ENCODE data around the gene COL13A1. TPM values are rescaled to one million over a fixed set of nuclear protein-coding genes. Genes with fewer than 3 reads are reported as not detected.

The COL13A1 gene
- total and polyA plus RNA-seq, 5 donors from 2014 or later, result not detected

DNA sequence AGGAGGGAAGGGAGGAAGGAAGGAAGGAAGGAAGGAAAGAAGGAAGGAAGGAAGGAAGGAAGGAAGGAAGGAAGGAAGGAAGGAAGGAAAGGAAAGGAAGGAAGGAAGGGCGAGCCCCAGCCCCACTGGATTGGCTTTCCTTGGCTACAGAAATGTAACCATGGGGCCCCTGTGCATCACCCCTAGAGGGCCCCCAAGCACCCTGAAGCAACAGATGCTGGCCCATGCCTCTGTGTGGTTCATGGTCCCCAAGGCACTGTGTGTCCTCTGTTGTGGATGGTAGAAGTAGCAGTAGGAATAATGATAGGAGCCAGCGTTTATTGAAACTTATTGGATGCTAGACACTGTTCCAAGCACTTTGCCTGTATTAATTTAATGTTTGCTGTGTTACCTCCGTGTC, 134.4 kb downstream of the COL13A1 start:
- Mint-ChIP-seq H3K4me3 (no peak overlapping the region), H3K27ac (no peak overlapping the region), H3K4me1 (no peaks in the 10 kb centered on the region), H3K27me3 (peaks cover 5% of the 10 kb centered on the region), H3K36me3 (no peaks in the 10 kb centered on the region), H3K9me3 (peaks cover 0 to 2% (median 0%) of the 10 kb centered on the region in 7 donors)
- H3K4me1 ChIP-seq (ENCODE audit: control insufficient read depth, insufficient read depth, low read length, poor library complexity, severe bottlenecking), result no peaks in the 10 kb centered on the region
- ATAC-seq (ENCODE audit: low read depth in 2 of 2), result no peak
- no peaks in the 10 kb centered on the region for H3K9me3 ChIP-seq (ENCODE audit: control insufficient read depth in 2 of 2, low read length in 2 of 2)
- no peak overlapping the region for H3K27ac ChIP-seq (ENCODE audit: insufficient read depth, low read length, poor library complexity, severe bottlenecking)
- H3K4me3 ChIP-seq (ENCODE audit: low read depth, low read length), result no peak overlapping the region
- no peaks in the 10 kb centered on the region for H3K36me3 ChIP-seq (ENCODE audit: control insufficient read depth, insufficient read depth, low read length)
- no peak for DNase-seq
- H3K27me3 ChIP-seq (ENCODE audit: control insufficient read depth, insufficient read depth, low read length), result no peaks in the 10 kb centered on the region

DNA sequence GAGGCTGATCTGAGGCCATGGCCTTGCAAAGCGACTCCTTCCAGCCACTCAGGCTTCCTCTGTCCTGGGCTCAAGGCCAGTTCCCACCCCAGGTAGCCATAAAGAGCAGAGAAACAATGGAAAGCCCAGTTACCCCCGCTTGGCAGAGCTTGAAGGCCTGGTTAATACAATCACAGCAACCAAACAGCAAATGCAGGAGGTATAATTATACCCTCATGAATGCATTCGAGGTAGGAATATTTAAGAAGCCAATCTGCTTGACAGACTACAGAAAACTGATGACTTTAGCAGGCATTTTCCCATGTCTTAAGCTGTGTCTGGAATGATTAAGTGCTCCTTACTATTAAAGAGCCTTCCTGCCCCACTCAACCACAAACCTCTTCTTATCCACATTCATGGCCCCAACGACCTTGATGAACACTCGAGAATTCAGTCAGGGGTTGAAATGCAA, 136.9 kb downstream of the COL13A1 start:
- H3K9me3 Mint-ChIP-seq, result peaks cover 0 to 2% (median 0%) of the 10 kb centered on the region in 7 donors
- H3K9me3 ChIP-seq (ENCODE audit: control insufficient read depth in 2 of 2, low read length in 2 of 2), result no peaks in the 10 kb centered on the region
- peaks cover 5% of the 10 kb centered on the region for H3K27me3 Mint-ChIP-seq
- H3K4me1 Mint-ChIP-seq, result no peaks in the 10 kb centered on the region
- H3K4me3 ChIP-seq (ENCODE audit: low read depth, low read length), result no peak overlapping the region
- no peak for DNase-seq
- no peaks in the 10 kb centered on the region for H3K27me3 ChIP-seq (ENCODE audit: control insufficient read depth, insufficient read depth, low read length)
- H3K4me3 Mint-ChIP-seq, result no peak overlapping the region
- H3K36me3 Mint-ChIP-seq, result no peaks in the 10 kb centered on the region
- no peaks in the 10 kb centered on the region for H3K36me3 ChIP-seq (ENCODE audit: control insufficient read depth, insufficient read depth, low read length)
- H3K4me1 ChIP-seq (ENCODE audit: control insufficient read depth, insufficient read depth, low read length, poor library complexity, severe bottlenecking), result no peaks in the 10 kb centered on the region
- ATAC-seq (ENCODE audit: low read depth in 2 of 2), result no peak
- H3K27ac ChIP-seq (ENCODE audit: insufficient read depth, low read length, poor library complexity, severe bottlenecking), result no peak overlapping the region
- no peak overlapping the region for H3K27ac Mint-ChIP-seq

DNA sequence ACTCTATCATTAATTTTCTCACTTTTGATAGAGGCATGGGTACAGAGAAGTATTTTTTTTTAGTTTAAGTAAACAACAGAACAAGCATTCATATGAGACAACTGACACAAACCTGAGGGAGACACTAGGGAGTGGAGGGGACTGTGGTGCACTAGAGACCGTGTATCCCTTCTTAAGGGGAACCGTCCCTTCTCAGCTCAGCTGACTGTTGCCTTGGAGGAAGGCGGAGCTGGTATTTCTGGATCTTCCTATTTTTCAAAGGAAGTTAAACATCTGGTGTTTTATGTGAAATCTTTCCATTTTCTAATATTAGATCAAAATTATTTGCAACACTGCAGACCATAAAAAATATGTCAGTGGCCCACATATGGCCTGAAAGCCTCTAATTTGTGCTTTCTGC, 137.4 kb downstream of the COL13A1 start:
- H3K36me3 Mint-ChIP-seq, result no peaks in the 10 kb centered on the region
- no peak for ATAC-seq (ENCODE audit: low read depth in 2 of 2)

DNA sequence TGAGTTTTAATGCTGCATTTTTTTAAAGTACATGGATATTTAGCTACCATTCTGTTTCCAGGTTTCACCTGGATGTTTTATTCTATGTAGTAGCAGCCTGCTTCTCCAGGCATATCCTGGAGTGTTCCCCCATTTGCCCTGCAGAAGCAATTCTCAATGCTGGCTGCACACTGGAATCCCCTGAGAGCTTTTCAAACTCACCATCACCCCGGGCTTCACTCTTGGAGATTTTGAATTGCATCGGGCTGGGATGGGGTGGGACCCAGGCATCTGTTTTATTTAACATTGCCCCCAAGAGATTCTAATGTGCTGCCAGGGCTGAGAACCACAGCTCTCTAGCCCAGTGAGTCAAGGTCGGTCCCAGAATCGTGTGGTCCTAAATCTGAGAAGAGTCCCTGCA, 137.8 kb downstream of the COL13A1 start:
- Histone ChIP-seq H3K36me3 (ENCODE audit: control insufficient read depth, insufficient read depth, low read length) (no peaks in the 10 kb centered on the region), H3K4me1 (ENCODE audit: control insufficient read depth, insufficient read depth, low read length, poor library complexity, severe bottlenecking) (no peaks in the 10 kb centered on the region), H3K27me3 (ENCODE audit: control insufficient read depth, insufficient read depth, low read length) (no peaks in the 10 kb centered on the region), H3K27ac (ENCODE audit: insufficient read depth, low read length, poor library complexity, severe bottlenecking) (no peak overlapping the region), H3K9me3 (ENCODE audit: control insufficient read depth in 2 of 2, low read length in 2 of 2) (no peaks in the 10 kb centered on the region), H3K4me3 (ENCODE audit: low read depth, low read length) (no peak overlapping the region)
- Mint-ChIP-seq H3K4me1 (no peaks in the 10 kb centered on the region), H3K36me3 (no peaks in the 10 kb centered on the region), H3K27me3 (peaks cover 5% of the 10 kb centered on the region), H3K9me3 (peaks cover 0 to 2% (median 0%) of the 10 kb centered on the region in 7 donors), H3K27ac (no peak overlapping the region), H3K4me3 (no peak overlapping the region)
- no peak for DNase-seq
- ATAC-seq (ENCODE audit: low read depth in 2 of 2), result no peak

More for the DNA sequence above, 137.4 kb downstream of the COL13A1 start:
- Mint-ChIP-seq H3K27ac (no peak overlapping the region), H3K9me3 (peaks cover 0 to 2% (median 0%) of the 10 kb centered on the region in 7 donors), H3K4me3 (no peak overlapping the region), H3K4me1 (no peaks in the 10 kb centered on the region), H3K27me3 (peaks cover 5% of the 10 kb centered on the region)
- H3K27me3 ChIP-seq (ENCODE audit: control insufficient read depth, insufficient read depth, low read length), result no peaks in the 10 kb centered on the region
- H3K36me3 ChIP-seq (ENCODE audit: control insufficient read depth, insufficient read depth, low read length), result no peaks in the 10 kb centered on the region
- H3K4me3 ChIP-seq (ENCODE audit: low read depth, low read length), result no peak overlapping the region
- H3K9me3 ChIP-seq (ENCODE audit: control insufficient read depth in 2 of 2, low read length in 2 of 2), result no peaks in the 10 kb centered on the region
- H3K4me1 ChIP-seq (ENCODE audit: control insufficient read depth, insufficient read depth, low read length, poor library complexity, severe bottlenecking), result no peaks in the 10 kb centered on the region
- no peak for DNase-seq
- H3K27ac ChIP-seq (ENCODE audit: insufficient read depth, low read length, poor library complexity, severe bottlenecking), result no peak overlapping the region

DNA sequence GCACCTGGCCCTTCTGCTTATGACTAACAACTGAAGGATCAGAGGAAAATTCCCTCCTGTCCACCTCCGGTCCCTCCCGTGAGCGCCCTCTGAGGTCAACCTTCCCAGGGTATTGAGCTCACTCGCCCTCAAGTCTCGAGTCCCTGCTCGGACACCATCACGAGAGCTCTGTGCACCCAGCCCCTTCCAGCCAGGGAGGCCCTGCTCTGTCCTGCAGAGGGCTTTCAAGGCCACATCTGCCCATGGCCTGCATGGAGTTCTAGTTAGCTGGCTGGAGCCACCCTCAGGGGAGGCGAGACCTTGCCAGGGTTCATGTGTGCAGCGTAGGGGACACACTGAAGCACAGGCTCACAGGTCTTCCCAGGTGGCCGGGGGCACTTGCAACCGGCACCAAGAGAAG, 140.0 kb downstream of the COL13A1 start:
- Histone ChIP-seq H3K27me3 (ENCODE audit: control insufficient read depth, insufficient read depth, low read length) (no peaks in the 10 kb centered on the region), H3K4me1 (ENCODE audit: control insufficient read depth, insufficient read depth, low read length, poor library complexity, severe bottlenecking) (no peaks in the 10 kb centered on the region), H3K36me3 (ENCODE audit: control insufficient read depth, insufficient read depth, low read length) (no peaks in the 10 kb centered on the region), H3K4me3 (ENCODE audit: low read depth, low read length) (no peak overlapping the region), H3K27ac (ENCODE audit: insufficient read depth, low read length, poor library complexity, severe bottlenecking) (no peak overlapping the region), H3K9me3 (ENCODE audit: control insufficient read depth in 2 of 2, low read length in 2 of 2) (no peaks in the 10 kb centered on the region)
- DNase-seq (no peak), ATAC-seq (ENCODE audit: low read depth in 2 of 2) (no peak)
- peaks cover 14% of the 10 kb centered on the region for H3K27me3 Mint-ChIP-seq
- H3K9me3 Mint-ChIP-seq, result peaks cover 0 to 2% (median 0%) of the 10 kb centered on the region in 7 donors
- no peak overlapping the region for H3K4me3 Mint-ChIP-seq
- H3K4me1 Mint-ChIP-seq, result no peaks in the 10 kb centered on the region
- no peak overlapping the region for H3K27ac Mint-ChIP-seq
- H3K36me3 Mint-ChIP-seq, result no peaks in the 10 kb centered on the region

DNA sequence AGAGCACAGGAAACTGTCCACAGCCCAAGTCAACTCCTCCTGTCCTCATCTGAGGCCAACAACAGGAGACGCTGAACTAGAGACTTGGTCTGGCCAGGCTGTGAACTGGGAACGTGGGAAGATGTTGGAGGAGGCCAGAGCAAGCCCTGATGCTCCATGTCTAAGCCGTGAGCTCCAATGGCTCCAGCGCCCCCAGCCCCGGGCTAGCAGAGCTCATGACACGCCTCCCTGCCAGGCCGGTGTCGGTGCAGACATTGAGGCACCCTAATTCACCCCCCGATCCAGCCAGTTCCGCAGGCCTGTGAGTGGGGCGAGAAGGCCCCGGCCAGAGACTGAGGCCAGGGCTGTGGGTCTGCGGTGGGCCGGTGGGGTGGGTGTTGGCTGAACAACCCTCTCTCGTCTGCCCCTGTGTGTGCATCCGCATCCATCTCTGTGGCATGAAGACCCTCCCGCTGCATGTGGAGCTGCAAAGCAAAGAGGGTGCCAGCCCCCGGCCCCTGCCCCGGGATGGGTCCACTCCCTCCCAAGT, 141.7 kb downstream of the COL13A1 start:
- H3K36me3 Mint-ChIP-seq, result no peaks in the 10 kb centered on the region
- no peaks in the 10 kb centered on the region for H3K9me3 ChIP-seq (ENCODE audit: control insufficient read depth in 2 of 2, low read length in 2 of 2)
- no peaks in the 10 kb centered on the region for H3K27me3 ChIP-seq (ENCODE audit: control insufficient read depth, insufficient read depth, low read length)
- H3K27ac Mint-ChIP-seq, result no peak overlapping the region
- no peak overlapping the region for H3K4me3 Mint-ChIP-seq
- no peak overlapping the region for H3K4me3 ChIP-seq (ENCODE audit: low read depth, low read length)
- H3K36me3 ChIP-seq (ENCODE audit: control insufficient read depth, insufficient read depth, low read length), result no peaks in the 10 kb centered on the region
- H3K4me1 ChIP-seq (ENCODE audit: control insufficient read depth, insufficient read depth, low read length, poor library complexity, severe bottlenecking), result no peaks in the 10 kb centered on the region
- peaks cover 14% of the 10 kb centered on the region for H3K27me3 Mint-ChIP-seq
- H3K9me3 Mint-ChIP-seq, result peaks cover 0 to 2% (median 0%) of the 10 kb centered on the region in 7 donors
- no peak for DNase-seq
- ATAC-seq (ENCODE audit: low read depth in 2 of 2), result no peak
- no peaks in the 10 kb centered on the region for H3K4me1 Mint-ChIP-seq
- H3K27ac ChIP-seq (ENCODE audit: insufficient read depth, low read length, poor library complexity, severe bottlenecking), result no peak overlapping the region

DNA sequence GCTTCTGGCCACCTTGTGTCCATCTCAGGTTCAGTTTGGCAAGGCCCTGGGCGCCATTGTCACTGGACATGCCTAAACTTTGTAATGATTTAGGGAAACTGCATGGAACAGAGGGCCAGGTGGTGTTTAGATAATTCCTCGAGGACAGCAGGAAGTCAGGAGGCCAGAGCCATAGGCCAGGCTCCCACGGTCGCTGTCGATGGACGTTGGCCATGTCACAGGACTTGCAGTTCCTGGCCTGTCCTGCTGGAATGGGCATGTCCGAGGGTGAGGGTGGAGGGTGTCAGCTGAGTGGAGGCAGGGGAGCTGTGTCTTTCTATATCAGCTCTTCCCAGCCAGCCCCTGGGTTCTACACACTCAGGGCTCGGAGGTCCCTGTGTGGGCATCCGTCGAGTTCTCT, 143.1 kb downstream of the COL13A1 start:
- no peak overlapping the region for H3K4me3 ChIP-seq (ENCODE audit: low read depth, low read length)
- no peaks in the 10 kb centered on the region for H3K9me3 ChIP-seq (ENCODE audit: control insufficient read depth in 2 of 2, low read length in 2 of 2)
- H3K27me3 Mint-ChIP-seq, result peaks cover 14% of the 10 kb centered on the region
- no peaks in the 10 kb centered on the region for H3K4me1 Mint-ChIP-seq
- no peak for DNase-seq
- H3K27me3 ChIP-seq (ENCODE audit: control insufficient read depth, insufficient read depth, low read length), result no peaks in the 10 kb centered on the region
- H3K27ac ChIP-seq (ENCODE audit: insufficient read depth, low read length, poor library complexity, severe bottlenecking), result no peak overlapping the region
- peaks cover 0 to 2% (median 0%) of the 10 kb centered on the region in 7 donors for H3K9me3 Mint-ChIP-seq
- ATAC-seq (ENCODE audit: low read depth in 2 of 2), result no peak
- H3K36me3 ChIP-seq (ENCODE audit: control insufficient read depth, insufficient read depth, low read length), result no peaks in the 10 kb centered on the region
- no peaks in the 10 kb centered on the region for H3K36me3 Mint-ChIP-seq
- no peak overlapping the region for H3K4me3 Mint-ChIP-seq
- no peak overlapping the region for H3K27ac Mint-ChIP-seq
- no peaks in the 10 kb centered on the region for H3K4me1 ChIP-seq (ENCODE audit: control insufficient read depth, insufficient read depth, low read length, poor library complexity, severe bottlenecking)

DNA sequence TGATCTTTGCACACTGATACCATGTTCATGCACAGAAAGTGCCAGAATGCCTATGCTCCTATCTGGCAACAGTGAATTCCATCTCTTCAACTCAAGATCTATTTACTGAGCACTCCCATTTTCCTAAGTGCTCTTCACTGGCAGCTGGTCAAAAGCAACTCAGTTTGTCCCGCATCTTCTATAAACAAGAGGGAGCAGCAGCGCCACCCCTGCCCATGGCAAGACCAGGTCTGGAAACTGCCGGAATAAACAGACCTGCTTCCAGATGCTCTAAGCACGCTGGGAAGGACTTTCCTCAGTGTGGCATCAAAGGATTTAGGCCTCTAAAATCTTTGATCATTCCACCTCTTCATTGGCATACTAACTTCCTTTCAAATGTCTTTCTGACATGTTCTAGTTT, 146.6 kb downstream of the COL13A1 start:
- Histone ChIP-seq H3K9me3 (ENCODE audit: control insufficient read depth in 2 of 2, low read length in 2 of 2) (no peaks in the 10 kb centered on the region), H3K4me1 (ENCODE audit: control insufficient read depth, insufficient read depth, low read length, poor library complexity, severe bottlenecking) (no peaks in the 10 kb centered on the region), H3K27me3 (ENCODE audit: control insufficient read depth, insufficient read depth, low read length) (no peaks in the 10 kb centered on the region), H3K4me3 (ENCODE audit: low read depth, low read length) (no peak overlapping the region), H3K27ac (ENCODE audit: insufficient read depth, low read length, poor library complexity, severe bottlenecking) (no peak overlapping the region), H3K36me3 (ENCODE audit: control insufficient read depth, insufficient read depth, low read length) (no peaks in the 10 kb centered on the region)
- Mint-ChIP-seq H3K9me3 (no peaks in the 10 kb centered on the region), H3K27ac (no peak overlapping the region), H3K36me3 (no peaks in the 10 kb centered on the region), H3K4me1 (no peaks in the 10 kb centered on the region), H3K27me3 (peaks cover 13% of the 10 kb centered on the region), H3K4me3 (no peak overlapping the region)
- ATAC-seq (ENCODE audit: low read depth in 2 of 2) (no peak), DNase-seq (no peak)

Data from CD4-positive, CD25-positive, alpha-beta regulatory T cell (primary cell).